Stimulated activated CD4-positive, alpha-beta T cell treated with anti-CD3 and anti-CD28 coated beads, Interleukin-4, amount 100 ng/mL, for 24 hours (primary cell): ENCODE data around the gene TCP1.
"Not testable (repeated sequence)": the region's sequence is repeated elsewhere in the genome, so short reads cannot be mapped to it uniquely, and the experiment has no call there.

Experiments
- DNase-seq: peaks from one replicate; pipeline ENCODE4 v3.0.0-alpha.2; 2020

TCP1 gene

DNA sequence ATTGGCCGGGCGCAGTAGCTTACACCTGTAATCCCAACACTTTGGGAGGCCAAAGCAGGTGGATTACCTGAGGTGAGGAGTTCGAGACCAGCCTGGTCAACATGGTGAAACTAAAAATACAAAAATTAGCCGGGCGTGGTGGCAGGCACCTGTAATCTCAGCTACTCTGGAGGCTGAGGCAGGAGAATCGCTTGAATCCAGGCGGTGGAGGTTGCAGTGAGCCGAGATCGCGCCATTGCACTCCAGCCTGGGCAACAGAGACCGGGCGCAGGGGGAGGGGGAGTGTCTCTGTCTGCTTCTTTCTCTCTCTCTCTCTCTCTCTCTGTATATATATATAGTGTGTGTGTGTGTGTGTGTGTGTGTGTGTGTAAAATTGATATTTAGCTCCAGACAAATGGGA is 56.9 kb downstream of the TCP1 start:
- not testable (repeated sequence) for DNase-seq

DNA sequence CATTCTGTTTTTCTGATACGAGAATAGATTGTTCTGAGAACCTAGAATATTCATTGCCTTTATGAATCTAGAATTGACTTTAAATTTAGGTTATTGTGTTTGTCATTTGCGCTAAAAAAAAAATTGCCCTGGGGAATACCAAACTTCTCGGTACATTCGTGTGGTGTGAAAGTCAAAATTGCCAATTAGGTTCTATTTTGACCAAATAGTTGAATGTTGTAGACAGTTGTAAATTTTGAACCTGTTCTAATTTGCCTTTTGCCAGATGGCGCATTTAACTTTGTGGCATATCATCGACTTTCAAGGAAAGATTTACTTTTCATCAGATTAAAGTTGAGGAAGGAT is 59.1 kb downstream of the TCP1 start:
- no peak for DNase-seq

DNA sequence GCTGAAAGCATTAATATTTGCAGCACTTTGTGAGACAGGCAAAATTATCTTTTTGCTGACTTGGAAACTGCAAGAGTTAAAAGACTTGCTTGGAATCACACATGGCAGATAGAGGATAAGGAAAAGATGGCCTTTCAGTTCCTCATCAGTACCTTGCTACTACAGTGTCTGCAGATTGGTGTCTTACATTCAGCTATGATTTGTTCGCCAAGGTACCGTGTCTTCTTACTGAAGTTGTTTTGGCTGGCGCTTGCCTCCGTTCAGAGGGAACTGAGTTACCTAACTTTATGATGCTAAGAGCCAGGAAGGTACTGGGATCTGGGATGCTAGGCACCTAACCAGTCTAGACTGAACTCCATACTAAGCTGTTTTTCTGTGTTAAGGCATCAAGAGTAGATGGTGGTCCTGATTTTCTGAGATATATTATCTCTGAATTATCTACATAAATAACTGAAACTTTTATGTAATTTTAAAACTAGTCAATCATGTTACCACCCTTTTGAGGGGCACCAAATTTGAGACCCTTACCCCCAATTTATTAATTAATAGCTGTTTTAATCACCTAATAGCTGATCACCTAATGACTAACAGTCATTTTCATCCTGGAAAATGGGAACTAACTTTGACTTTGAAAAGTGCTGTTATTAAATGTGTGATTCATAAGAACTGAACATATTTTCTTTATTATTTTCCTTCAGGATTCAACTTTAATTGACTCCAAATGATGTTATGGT is 59.6 kb downstream of the TCP1 start:
- DNase-seq = no peak

DNA sequence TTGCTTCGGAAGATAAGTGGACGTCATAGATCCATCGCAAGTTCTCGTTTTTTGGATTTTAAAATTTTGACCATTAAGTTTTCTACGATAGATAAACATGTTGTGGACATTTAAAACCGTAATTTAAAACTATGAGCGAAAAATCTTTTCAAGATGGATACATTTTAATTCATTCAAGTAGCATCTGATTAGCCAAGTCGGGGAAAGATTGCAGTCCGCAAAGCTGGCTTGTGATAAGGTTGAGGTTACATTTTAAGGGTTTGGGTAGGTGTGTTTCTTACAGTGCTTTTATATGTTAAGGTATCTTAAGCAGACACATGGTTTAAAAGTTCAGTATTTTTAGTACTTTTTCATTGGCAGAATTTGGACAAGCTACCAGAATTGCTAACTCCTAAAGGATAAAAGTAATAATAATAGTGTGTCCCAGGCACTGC is 60.9 kb downstream of the TCP1 start:
- no peak for DNase-seq
